Hepatocyte (in vitro differentiated cells): ENCODE data around the gene SKOR2. TPM values are rescaled to one million over a fixed set of nuclear protein-coding genes. Genes with fewer than 3 reads are reported as not detected.

Experiments used
- DNase-seq: peaks from one replicate; pipeline ENCODE4 v3.0.0-alpha.2; 2016; ENCODE audit warnings: low spot score
- H2AFZ ChIP-seq: fragments of 200-600 bp; sonication (generic); 2 replicates; pipeline ENCODE4 v1.6.0; 2016; ENCODE audit warnings: antibody characterized with exemption, mild to moderate bottlenecking
- H3K27ac ChIP-seq: fragments of 200-600 bp; sonication (generic); 2 replicates; pipeline ENCODE4 v1.5.1; 2016; ENCODE audit warnings: mild to moderate bottlenecking
- H3K27me3 ChIP-seq: fragments of 200-600 bp; sonication (generic); 2 replicates; pipeline ENCODE4 v1.6.1; 2016
- H3K36me3 ChIP-seq: fragments of 200-600 bp; sonication (generic); replicated peaks from 2 replicates; pipeline ENCODE4 v1.5.1; 2016; ENCODE audit warnings: low read depth; ENCODE audit not compliant: insufficient read depth
- H3K4me1 ChIP-seq: fragments of 200-600 bp; sonication (generic); 2 replicates; pipeline ENCODE4 v1.5.1; 2016; ENCODE audit warnings: mild to moderate bottlenecking, moderate library complexity; ENCODE audit not compliant: insufficient read depth
- H3K4me2 ChIP-seq: fragments of 200-600 bp; sonication (generic); 2 replicates; pipeline ENCODE4 v1.6.0; 2016
- H3K4me3 ChIP-seq: fragments of 200-600 bp; sonication (generic); 2 replicates; pipeline ENCODE4 v1.5.1; 2016; ENCODE audit warnings: mild to moderate bottlenecking
- H3K79me2 ChIP-seq: fragments of 200-600 bp; sonication (generic); 2 replicates; pipeline ENCODE4 v1.6.0; 2017; ENCODE audit warnings: mild to moderate bottlenecking
- H3K9me2 ChIP-seq: fragments of 200-600 bp; sonication (generic); replicated peaks from 2 replicates; pipeline ENCODE4 v1.6.0; 2017; ENCODE audit warnings: mild to moderate bottlenecking; ENCODE audit not compliant: insufficient read depth
- H3K9me3 ChIP-seq: fragments of 200-600 bp; sonication (generic); 2 replicates; pipeline ENCODE4 v1.5.1; 2016; ENCODE audit warnings: low read depth, mild to moderate bottlenecking
- H4K20me1 ChIP-seq: fragments of 200-600 bp; sonication (generic); 2 replicates; pipeline ENCODE4 v1.6.0; 2016; ENCODE audit warnings: mild to moderate bottlenecking; ENCODE audit not compliant: insufficient read depth, poor library complexity, severe bottlenecking
- EZH2 ChIP-seq: fragments of 200-600 bp; sonication (generic); IDR thresholded peaks from 2 replicates; pipeline ENCODE4 v1.6.1; 2016; ENCODE audit warnings: antibody characterized with exemption, mild to moderate bottlenecking, borderline replicate concordance
- EZH2phosphoT487 ChIP-seq: fragments of 200-600 bp; sonication (generic); IDR thresholded peaks from one replicate; pipeline ENCODE4 v1.6.1; 2018; ENCODE audit warnings: antibody characterized with exemption, mild to moderate bottlenecking, low read depth, moderate library complexity; ENCODE audit not compliant: unreplicated experiment, severe bottlenecking
- WGBS: methylation state at CpG from one replicate; pipeline ENCODE4 v1.1.6; 2016; ENCODE audit warnings: low lambda C conversion rate; ENCODE audit errors: missing lambda C conversion rate; 5-methylcytosine and 5-hydroxymethylcytosine counted together
- polyA plus RNA-seq: library from polyadenylated mRNA; unstranded; fragments of >200 nt; fragmentation: Nextera tagmentation; extraction: Ambion mirVana; gene quantifications from 2 replicates; pipeline ENCODE4 v1.2.1, GENCODE V29; 2016
- total RNA-seq: library from RNA; depleted of rRNA; stranded (reverse); fragments of >200 nt; gene quantifications from 2 replicates; pipeline ENCODE4 v1.2.3, GENCODE V29; 2014
- TF ChIP-seq, protein P1 (sequence below): fragments of 200-600 bp; sonication (generic); IDR thresholded peaks from 2 replicates; pipeline ENCODE4 v1.5.1; 2016; ENCODE audit warnings: antibody characterized with exemption, mild to moderate bottlenecking; ENCODE audit not compliant: poor library complexity

Gene SKOR2
- total and polyA plus RNA-seq, 2 experiments from 2014 or later: not detected

DNA sequence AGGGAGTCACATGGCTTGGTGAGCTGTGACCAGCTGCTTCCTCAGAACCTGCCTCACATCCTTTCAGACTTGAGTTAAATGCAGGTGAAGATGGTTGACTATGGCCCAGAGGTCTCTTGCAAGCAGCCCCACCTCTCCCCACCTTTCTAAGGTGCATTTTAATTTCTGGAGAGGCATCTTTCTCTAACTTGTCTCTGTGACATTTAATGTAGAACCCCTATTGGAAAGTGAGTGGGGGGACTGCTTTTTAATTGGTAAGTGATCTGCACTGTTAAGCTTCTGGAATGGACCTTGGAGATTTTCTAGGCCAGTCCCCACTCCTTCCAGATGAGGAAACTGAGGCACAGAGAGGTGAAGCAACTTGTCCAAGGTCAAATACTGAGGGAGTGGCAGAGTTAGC lies 37.3 kb upstream of the SKOR2 start:
- DNase-seq: no peak
- Histone ChIP-seq H4K20me1 (no peaks in the 10 kb centered on the region), H3K36me3 (no peaks in the 10 kb centered on the region), H3K4me1 (no peaks in the 10 kb centered on the region), H3K9me2 (no peaks in the 10 kb centered on the region), H3K9me3 (no peaks in the 10 kb centered on the region), H3K4me3 (no peak overlapping the region), H3K27ac (no peak overlapping the region), H3K27me3 (peaks cover 52% of the 10 kb centered on the region), H2AFZ (no peak overlapping the region), H3K79me2 (no peaks in the 10 kb centered on the region), H3K4me2 (no peak overlapping the region)
- TF ChIP-seq, protein P1, sequence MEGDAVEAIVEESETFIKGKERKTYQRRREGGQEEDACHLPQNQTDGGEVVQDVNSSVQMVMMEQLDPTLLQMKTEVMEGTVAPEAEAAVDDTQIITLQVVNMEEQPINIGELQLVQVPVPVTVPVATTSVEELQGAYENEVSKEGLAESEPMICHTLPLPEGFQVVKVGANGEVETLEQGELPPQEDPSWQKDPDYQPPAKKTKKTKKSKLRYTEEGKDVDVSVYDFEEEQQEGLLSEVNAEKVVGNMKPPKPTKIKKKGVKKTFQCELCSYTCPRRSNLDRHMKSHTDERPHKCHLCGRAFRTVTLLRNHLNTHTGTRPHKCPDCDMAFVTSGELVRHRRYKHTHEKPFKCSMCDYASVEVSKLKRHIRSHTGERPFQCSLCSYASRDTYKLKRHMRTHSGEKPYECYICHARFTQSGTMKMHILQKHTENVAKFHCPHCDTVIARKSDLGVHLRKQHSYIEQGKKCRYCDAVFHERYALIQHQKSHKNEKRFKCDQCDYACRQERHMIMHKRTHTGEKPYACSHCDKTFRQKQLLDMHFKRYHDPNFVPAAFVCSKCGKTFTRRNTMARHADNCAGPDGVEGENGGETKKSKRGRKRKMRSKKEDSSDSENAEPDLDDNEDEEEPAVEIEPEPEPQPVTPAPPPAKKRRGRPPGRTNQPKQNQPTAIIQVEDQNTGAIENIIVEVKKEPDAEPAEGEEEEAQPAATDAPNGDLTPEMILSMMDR: no peak
- TF ChIP-seq EZH2phosphoT487 (no peak), EZH2 (no peak)

DNA sequence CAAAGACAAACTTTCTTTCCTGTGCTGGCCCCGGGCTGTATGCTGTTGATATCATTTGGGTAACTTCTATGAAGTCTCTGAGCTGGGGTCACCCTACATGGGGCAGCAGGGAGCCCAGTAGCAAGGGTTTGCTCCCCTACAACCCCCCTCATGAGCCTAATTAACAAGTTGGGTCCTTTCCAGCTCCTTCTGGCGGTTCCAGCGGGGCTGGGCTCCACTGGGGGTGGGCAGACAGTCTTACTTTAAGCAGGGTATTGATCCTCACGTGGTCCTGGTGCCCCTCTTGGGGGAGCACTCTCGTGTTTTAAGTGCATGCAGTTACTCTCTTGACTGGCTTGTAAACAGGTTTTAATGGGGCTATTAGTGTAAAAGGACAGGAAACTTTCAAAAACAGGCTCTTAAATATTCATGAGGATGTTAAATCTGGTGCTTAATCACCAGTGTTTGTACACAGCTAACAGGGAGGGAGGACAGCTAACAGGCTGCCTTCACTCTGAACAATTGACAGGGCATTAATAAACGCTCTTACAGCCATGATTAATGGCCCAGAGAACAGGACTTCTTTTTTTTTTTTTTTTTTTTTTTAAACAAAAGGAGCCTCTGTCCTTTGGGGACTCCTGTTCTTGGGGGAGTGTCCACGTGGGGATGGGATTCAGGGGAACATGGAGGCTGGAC lies 36.6 kb upstream of the SKOR2 start:
- no peaks in the 10 kb centered on the region for H3K9me3 ChIP-seq
- H3K27ac ChIP-seq: no peak overlapping the region
- H3K9me2 ChIP-seq: no peaks in the 10 kb centered on the region
- H3K4me2 ChIP-seq: no peak overlapping the region
- peaks cover 52% of the 10 kb centered on the region for H3K27me3 ChIP-seq
- H3K79me2 ChIP-seq: no peaks in the 10 kb centered on the region
- WGBS: 54% methylated on average over 7 of the region's 7 CpGs
- no peaks in the 10 kb centered on the region for H4K20me1 ChIP-seq
- DNase-seq: no peak
- no peaks in the 10 kb centered on the region for H3K36me3 ChIP-seq
- no peaks in the 10 kb centered on the region for H3K4me1 ChIP-seq
- no peak overlapping the region for H2AFZ ChIP-seq
- TF ChIP-seq EZH2phosphoT487 (no peak), EZH2 (no peak)
- TF ChIP-seq, protein P1: no peak
- no peak overlapping the region for H3K4me3 ChIP-seq

DNA sequence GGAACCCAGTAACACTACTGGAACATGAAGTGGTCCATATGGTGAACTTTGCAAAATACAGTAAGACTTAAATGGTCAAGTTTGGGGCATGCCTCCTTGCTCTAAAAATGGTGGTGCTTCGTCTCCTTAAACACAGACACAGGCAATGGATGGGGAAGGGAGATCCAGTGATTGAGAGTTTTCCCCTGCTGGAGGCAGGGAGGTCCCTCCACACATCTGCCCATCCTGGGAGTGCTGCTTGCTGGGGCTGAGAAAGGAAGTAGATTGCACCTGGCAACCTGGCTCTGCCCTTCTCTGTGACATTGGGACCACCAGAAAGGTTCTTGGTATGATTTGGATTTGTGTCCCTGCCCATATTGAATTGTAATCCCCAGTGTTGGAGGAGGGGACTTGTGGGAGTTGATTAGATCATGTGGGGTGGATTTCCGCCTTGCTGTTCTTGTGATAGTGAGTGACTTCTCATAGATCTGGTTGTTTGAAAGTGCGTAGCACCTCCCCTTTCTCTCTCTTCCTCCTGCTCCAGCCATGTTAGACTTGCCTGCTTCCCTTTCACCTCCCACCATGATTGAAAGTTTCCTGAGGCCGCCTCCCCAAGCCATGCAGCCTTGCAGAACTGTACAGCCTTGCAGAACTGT lies 35.4 kb upstream of the SKOR2 start:
- Histone ChIP-seq H3K4me1 (no peaks in the 10 kb centered on the region), H3K27me3 (peaks cover 48% of the 10 kb centered on the region), H3K79me2 (no peaks in the 10 kb centered on the region), H2AFZ (no peak overlapping the region), H3K4me2 (no peak overlapping the region), H3K9me2 (no peaks in the 10 kb centered on the region), H3K27ac (no peak overlapping the region), H3K9me3 (no peaks in the 10 kb centered on the region), H4K20me1 (no peaks in the 10 kb centered on the region), H3K4me3 (no peak overlapping the region), H3K36me3 (no peaks in the 10 kb centered on the region)
- DNase-seq: no peak
- TF ChIP-seq, protein P1: no peak
- no peak for TF ChIP-seq EZH2phosphoT487
- TF ChIP-seq EZH2: no peak
- 84% methylated on average over 4 of the region's 4 CpGs for WGBS
